HG02981 (cell line): ENCODE measurements around the gene UBE2QL1.

Experiments used
- ATAC-seq: cut with Tn5 transposase; IDR thresholded peaks from one replicate; pipeline ENCODE4 v1.9.1; 2021; ENCODE audit warnings: mild to moderate bottlenecking, moderate library complexity; ENCODE audit not compliant: unreplicated experiment

Gene UBE2QL1

DNA sequence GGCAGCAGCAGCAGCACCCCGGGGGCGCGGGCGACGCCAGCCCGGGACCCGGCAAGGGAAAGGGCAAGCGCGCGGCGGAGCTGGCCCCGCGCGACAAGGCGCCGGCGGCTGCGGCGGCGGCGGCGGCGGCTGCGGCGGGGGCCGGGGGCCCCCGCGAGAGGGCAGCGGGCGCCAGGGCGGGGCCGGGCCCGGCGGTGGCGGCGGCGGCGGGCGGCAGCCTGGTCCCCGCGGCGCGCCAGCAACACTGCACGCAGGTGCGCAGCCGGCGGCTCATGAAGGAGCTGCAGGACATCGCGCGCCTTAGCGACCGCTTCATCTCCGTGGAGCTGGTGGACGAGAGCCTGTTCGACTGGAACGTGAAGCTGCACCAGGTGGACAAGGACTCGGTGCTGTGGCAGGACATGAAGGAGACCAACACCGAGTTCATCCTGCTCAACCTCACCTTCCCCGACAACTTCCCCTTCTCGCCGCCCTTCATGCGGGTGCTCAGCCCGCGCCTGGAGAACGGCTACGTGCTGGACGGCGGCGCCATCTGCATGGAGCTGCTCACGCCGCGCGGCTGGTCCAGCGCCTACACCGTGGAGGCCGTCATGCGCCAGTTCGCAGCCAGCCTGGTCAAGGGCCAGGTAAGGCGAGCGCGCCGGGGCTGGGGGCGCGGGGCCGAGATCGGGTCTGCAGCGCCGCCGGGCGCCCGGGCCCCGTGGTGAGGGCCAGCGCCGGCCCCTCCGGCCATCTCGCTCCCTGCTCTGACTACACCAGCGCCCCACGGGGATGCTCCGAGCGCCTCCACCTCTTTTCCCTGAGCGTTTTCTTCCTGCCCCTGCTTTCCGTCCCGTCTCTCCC is at the start of gene UBE2QL1:
TSS of gene UBE2QL1 (plus strand) at position 238 of the 843 bp plus-strand sequence. CDS start at position 273, 35 bp downstream.
- ATAC-seq: no peak

GRCh38 chr5:6399980-6400910 is 48.4 kb upstream of the UBE2QL1 start:
- no peak for ATAC-seq

DNA sequence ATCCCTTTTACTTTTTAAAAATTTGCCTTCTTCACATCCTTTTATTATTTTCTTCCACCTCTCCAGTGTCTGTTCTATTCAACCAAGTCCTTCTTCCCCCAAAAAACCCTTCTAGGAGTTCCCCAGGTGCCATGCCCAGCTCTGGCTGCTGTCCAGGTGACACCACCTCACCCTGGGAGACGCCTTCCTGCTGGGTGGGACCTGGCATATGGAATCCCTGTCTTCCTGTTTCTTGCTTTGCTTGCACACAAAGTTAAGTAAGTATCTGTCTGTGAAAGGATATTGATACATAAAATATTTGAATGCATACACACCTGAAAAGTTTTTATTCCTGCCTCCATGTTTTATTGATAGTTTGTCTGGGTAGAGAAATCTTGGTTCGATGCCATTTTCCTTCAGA is 47.2 kb upstream of the UBE2QL1 start:
- no peak for ATAC-seq

DNA sequence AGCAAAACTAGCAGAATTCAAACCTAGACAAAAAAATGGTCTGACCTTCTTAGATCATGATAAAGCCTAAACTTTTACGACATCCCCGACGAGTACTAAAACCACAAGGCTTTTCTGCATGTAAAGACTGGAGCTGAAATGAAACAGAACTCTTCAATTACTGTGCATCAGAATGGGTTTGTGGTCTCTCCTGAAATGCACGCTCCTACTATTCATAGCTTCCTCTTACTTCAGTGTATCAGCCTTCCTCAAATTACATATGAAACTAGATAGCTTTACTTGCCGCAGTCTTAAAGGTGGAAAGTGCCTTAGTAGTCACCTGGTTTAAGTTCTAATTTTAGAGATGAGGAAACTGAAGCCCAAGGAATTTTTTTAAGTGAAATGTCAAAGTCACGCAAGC is 45.7 kb upstream of the UBE2QL1 start:
- ATAC-seq: no peak

GRCh38 chr5:6403416-6403815 is 45.2 kb upstream of the UBE2QL1 start:
- ATAC-seq: no peak

DNA sequence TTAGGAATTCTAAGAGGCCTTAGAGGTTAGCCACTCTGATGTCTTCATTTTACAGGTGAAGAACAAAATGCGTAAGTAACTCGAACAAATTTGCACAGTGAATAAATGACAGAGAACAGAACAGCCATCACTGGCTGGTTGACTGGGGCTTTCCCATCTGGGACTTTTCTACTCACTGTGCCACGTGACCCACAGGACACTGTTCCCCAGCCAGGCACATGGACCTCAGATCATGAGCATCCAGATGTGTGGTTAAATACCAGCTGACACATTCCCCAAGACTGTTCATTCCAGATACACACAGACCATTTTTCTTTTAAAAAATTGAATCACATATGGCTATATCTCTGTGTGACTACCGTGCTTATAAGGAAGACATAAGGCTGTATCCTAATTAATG is 44.5 kb upstream of the UBE2QL1 start:
- ATAC-seq: no peak

DNA sequence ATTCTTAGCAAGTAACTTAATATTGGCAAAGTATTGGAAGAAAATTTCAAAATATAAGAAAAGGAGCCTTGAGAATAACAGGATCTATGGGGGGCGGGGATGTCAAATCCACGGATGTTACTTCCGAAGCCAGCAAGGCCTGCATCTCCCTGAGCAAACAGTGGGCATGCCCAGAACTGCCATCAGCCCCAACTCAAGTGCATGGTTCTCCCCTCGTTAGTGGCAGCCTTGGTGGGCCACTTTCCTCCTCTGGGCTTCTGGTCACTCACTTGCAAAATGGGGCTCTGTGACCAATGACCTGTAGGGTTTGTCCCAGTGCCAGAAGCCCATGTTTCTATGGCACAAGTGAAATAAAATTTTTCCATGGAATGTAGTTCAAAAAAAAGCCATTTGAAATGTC is 43.1 kb upstream of the UBE2QL1 start:
- ATAC-seq: no peak

GRCh38 chr5:6407558-6408259 is 41.0 kb upstream of the UBE2QL1 start:
- no peak for ATAC-seq

DNA sequence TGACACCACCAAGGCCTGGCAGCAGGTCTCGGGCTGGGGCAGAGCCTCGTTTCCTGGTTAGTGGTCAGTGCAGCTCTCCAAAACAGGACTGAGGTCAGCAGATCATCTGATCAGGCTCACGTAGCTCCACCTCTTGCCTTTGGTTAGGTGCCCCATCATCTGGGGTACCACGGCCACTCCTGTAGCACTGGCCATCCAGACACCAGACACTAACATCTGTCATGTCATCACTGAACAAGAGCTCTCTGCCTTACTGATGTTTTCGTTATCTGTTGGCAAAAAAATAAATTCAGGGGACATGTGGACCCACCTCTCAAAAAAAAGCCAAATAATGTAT is 40.4 kb upstream of the UBE2QL1 start:
- no peak for ATAC-seq

DNA sequence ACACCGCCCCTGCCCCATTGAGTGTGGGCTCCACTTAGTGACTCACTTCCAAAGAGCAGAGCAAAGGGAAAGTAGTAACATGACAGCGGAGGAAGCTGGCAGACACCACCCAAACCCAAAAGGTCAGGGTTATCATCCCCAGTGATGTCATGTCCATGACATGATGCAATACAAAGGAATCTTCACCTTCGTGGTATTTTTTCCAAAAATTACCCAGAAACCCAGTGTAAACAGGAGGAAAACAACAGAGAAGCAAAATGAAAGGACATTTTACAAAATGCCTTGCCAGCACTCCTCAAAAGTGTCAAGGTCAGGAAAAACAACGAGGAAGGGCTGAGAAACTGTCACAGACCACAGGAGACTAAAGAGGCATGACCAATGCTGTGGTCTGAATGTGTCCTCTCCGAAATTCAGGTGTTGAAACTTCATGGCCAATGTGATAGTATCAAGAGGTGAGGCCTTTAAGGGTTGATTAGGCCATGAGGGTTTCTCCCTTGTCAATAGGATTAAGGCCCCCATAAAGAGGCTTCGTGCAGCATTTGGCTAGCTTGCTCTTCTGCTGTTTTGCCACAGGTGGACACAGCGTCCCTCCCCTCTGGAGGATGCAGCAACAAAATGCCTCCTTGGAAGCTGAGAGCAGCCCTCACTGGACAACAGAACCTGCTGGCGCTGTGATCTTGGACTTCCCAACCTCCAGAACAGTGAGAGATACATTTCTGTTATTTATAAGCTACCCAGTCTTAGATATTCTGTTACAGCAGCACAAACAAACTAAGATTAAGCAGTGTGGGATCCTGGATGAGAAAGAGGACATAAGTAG is 39.8 kb upstream of the UBE2QL1 start:
- ATAC-seq: no peak

- ATAC-seq: no peak
These were observed 38.2 kb upstream of the UBE2QL1 start for GRCh38 chr5:6410421-6410820.

GRCh38 chr5:6411141-6411540 is 37.5 kb upstream of the UBE2QL1 start:
- ATAC-seq: no peak

DNA sequence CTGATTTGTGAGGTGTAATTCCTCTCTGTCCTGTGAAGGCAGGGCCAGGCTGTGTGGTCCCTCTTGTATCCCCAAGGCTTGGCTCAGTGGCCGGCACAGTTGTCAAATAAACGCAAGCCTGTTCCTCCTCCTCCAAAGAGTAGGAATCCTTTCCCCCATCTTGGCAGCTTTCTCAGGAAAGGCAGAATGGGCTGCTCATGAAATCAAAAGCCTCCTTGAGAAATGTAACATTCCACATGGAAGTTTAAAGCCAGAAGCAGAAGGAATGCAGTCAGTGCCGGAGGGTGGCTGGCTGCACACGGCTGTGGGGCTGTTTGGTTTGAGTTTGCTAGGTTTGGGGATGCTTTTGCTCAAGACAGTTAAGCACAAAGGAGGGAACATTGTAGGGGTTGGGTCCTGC is 35.8 kb upstream of the UBE2QL1 start:
- no peak for ATAC-seq

DNA sequence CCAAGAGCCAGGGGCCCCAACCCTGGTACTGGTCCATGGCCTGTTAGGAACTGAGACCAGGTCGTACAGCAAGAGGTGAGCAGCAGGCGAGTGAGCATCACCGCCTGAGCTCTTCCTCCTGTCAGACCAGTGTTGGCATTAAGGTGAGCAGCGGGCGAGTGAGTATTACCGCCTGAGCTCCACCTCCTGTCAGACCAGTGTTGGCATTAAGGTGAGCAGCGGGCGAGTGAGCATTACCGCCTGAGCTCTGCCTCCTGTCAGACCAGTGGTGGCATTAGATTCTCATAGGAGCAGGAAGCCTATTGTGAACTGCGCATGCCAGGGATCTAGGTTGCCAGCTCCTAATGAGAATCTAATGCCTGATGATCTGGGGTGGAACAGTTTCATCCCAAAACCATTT is 31.0 kb upstream of the UBE2QL1 start:
- no peak for ATAC-seq

- no peak for ATAC-seq
These were observed 29.9 kb upstream of the UBE2QL1 start for GRCh38 chr5:6418679-6419276.

- ATAC-seq: no peak
These were observed 29.3 kb upstream of the UBE2QL1 start for GRCh38 chr5:6419340-6419852.

- ATAC-seq: no peak
These were observed 25.1 kb upstream of the UBE2QL1 start for GRCh38 chr5:6423327-6424109.

- no peak for ATAC-seq
These were observed 24.5 kb upstream of the UBE2QL1 start for GRCh38 chr5:6424110-6424659.

- ATAC-seq: no peak
These were observed 24.0 kb upstream of the UBE2QL1 start for GRCh38 chr5:6424700-6425099.
